ENCODE results near the gene RAB40A.

The RAB40A gene

DNA sequence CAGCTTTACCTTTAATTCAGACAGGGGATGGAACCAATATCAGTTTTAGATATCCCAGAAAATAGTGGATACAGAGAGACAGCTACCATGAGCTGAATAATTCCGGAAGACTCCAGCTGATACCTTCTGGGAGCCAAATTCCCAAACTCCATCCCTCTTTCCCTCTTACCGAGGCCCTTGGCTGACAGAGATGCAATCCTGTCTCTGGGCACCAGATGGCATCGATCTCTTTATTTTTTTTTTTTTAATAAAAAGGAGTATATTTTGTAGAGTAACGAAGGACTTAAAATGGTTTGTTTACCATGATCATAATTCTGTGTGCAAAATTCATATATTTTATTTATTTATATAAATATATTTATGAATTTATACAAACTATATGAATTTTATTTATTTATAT is 31.0 kb downstream of the RAB40A start:
- no peaks in the 10 kb centered on the region for H3K4me1 ChIP-seq (ENCODE audit: control insufficient read depth, low read length)
- no peak overlapping the region for H3K4me2 ChIP-seq (ENCODE audit: low read length)
- no peaks in the 10 kb centered on the region for H3K36me3 ChIP-seq (ENCODE audit: control insufficient read depth, low read length)
- H4K20me1 ChIP-seq (ENCODE audit: control insufficient read depth, insufficient read depth, low read depth, low read length): no peaks in the 10 kb centered on the region
- H3K4me3 ChIP-seq (ENCODE audit: low read length): no peak overlapping the region
- H3K9me2 ChIP-seq (replicated peaks; ENCODE audit: control insufficient read depth, low read length): no peaks in the 10 kb centered on the region
- no peak for TF ChIP-seq EZH2phosphoT487 (IDR thresholded peaks at IDR 0.05; ENCODE audit: borderline replicate concordance, low read length)
- TF ChIP-seq, protein P1, sequence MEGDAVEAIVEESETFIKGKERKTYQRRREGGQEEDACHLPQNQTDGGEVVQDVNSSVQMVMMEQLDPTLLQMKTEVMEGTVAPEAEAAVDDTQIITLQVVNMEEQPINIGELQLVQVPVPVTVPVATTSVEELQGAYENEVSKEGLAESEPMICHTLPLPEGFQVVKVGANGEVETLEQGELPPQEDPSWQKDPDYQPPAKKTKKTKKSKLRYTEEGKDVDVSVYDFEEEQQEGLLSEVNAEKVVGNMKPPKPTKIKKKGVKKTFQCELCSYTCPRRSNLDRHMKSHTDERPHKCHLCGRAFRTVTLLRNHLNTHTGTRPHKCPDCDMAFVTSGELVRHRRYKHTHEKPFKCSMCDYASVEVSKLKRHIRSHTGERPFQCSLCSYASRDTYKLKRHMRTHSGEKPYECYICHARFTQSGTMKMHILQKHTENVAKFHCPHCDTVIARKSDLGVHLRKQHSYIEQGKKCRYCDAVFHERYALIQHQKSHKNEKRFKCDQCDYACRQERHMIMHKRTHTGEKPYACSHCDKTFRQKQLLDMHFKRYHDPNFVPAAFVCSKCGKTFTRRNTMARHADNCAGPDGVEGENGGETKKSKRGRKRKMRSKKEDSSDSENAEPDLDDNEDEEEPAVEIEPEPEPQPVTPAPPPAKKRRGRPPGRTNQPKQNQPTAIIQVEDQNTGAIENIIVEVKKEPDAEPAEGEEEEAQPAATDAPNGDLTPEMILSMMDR (IDR thresholded peaks at IDR 0.05; ENCODE audit: low read depth, low read length, poor library complexity, severe bottlenecking): no peak
- no peaks in the 10 kb centered on the region for H3K27me3 ChIP-seq (ENCODE audit: control insufficient read depth, low read length)
- no peaks in the 10 kb centered on the region for H3K9me3 ChIP-seq (ENCODE audit: control insufficient read depth, insufficient read depth, low read length)
- no peaks in the 10 kb centered on the region for H3F3A ChIP-seq (ENCODE audit: control insufficient read depth, insufficient read depth)
- no peaks in the 10 kb centered on the region for H3K79me2 ChIP-seq (ENCODE audit: control insufficient read depth, low read length)
- H3K27ac ChIP-seq (ENCODE audit: low read depth, low read length): no peak overlapping the region

DNA sequence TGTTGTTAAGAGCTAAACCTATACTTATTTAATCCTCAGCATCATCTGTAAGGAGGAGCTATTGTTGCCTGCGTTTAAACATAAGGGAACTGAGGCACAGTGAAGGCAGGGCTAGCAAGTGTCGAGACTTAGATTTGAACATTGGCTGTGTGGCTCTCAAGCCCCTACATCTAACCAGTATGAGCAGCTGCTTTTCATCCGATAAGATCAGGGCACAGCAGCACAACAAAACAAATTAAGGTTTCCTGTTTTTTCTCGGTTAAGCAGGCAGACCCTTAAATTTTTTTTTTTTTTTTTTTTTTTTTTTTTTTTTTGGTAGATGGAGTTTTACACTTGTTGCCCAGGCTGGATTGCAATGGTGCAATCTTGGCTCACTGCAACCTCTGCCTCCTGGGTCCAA is 35.6 kb downstream of the RAB40A start:
- H3K4me2 ChIP-seq (ENCODE audit: low read length): no peak overlapping the region
- H3K27me3 ChIP-seq (ENCODE audit: control insufficient read depth, low read length): no peaks in the 10 kb centered on the region
- no peaks in the 10 kb centered on the region for H3K9me2 ChIP-seq (replicated peaks; ENCODE audit: control insufficient read depth, low read length)
- no peak overlapping the region for H3K27ac ChIP-seq (ENCODE audit: low read depth, low read length)
- no peak overlapping the region for H3K4me3 ChIP-seq (ENCODE audit: low read length)
- no peaks in the 10 kb centered on the region for H3K79me2 ChIP-seq (ENCODE audit: control insufficient read depth, low read length)
- no peaks in the 10 kb centered on the region for H3K4me1 ChIP-seq (ENCODE audit: control insufficient read depth, low read length)
- TF ChIP-seq, protein P1 (IDR thresholded peaks at IDR 0.05; ENCODE audit: low read depth, low read length, poor library complexity, severe bottlenecking): no peak
- no peak for TF ChIP-seq EZH2phosphoT487 (IDR thresholded peaks at IDR 0.05; ENCODE audit: borderline replicate concordance, low read length)
- no peaks in the 10 kb centered on the region for H3K36me3 ChIP-seq (ENCODE audit: control insufficient read depth, low read length)
- no peaks in the 10 kb centered on the region for H3F3A ChIP-seq (ENCODE audit: control insufficient read depth, insufficient read depth)
- H3K9me3 ChIP-seq (ENCODE audit: control insufficient read depth, insufficient read depth, low read length): no peaks in the 10 kb centered on the region
- no peaks in the 10 kb centered on the region for H4K20me1 ChIP-seq (ENCODE audit: control insufficient read depth, insufficient read depth, low read depth, low read length)

DNA sequence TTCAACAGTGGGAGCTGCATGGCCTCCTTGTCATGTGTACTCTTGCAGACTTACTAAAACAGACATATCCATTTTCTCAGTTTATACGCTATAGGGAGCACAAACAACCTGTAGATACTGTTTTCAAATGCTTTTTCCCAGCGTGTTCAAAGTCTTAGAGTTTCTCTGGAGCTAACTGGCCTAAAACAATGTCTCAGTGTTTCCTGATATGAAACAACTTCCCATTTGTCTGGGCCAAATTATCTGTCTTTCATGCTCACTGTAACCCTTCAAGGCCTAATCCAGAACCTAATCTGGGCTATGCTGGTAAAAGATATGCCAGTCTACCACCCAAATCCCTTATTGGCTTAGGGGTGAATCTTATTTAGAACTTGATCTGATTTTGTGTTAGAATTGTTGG is 38.8 kb downstream of the RAB40A start:
- Histone ChIP-seq H3K27me3 (ENCODE audit: control insufficient read depth, low read length) (no peaks in the 10 kb centered on the region), H4K20me1 (ENCODE audit: control insufficient read depth, insufficient read depth, low read depth, low read length) (no peaks in the 10 kb centered on the region), H3K4me1 (ENCODE audit: control insufficient read depth, low read length) (no peaks in the 10 kb centered on the region), H3K79me2 (ENCODE audit: control insufficient read depth, low read length) (no peaks in the 10 kb centered on the region), H3F3A (ENCODE audit: control insufficient read depth, insufficient read depth) (no peaks in the 10 kb centered on the region), H3K4me3 (ENCODE audit: low read length) (no peak overlapping the region), H3K4me2 (ENCODE audit: low read length) (no peak overlapping the region), H3K27ac (ENCODE audit: low read depth, low read length) (no peak overlapping the region), H3K36me3 (ENCODE audit: control insufficient read depth, low read length) (no peaks in the 10 kb centered on the region), H3K9me3 (ENCODE audit: control insufficient read depth, insufficient read depth, low read length) (no peaks in the 10 kb centered on the region), H3K9me2 (replicated peaks; ENCODE audit: control insufficient read depth, low read length) (no peaks in the 10 kb centered on the region)
- no peak for TF ChIP-seq EZH2phosphoT487 (IDR thresholded peaks at IDR 0.05; ENCODE audit: borderline replicate concordance, low read length)
- TF ChIP-seq, protein P1 (IDR thresholded peaks at IDR 0.05; ENCODE audit: low read depth, low read length, poor library complexity, severe bottlenecking): no peak

DNA sequence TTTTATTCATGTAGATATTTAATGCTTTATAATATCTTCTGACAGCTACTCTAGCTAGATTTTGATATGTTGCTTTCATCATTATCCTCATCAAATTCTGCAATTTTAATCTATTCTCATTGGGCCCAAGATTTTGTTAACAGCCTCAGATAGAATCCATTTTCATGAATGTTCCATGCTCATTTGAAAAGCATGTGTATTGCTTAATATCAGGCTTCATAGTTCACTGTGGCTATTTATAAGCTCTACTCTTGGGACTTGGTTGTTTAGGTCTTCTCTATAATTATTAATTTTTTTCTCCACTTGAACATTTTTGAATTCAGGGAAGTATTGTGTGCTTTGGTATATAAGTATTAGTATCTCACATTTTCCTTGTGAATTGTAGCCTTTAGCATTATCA is 41.8 kb downstream of the RAB40A start:
- TF ChIP-seq EZH2phosphoT487 (IDR thresholded peaks at IDR 0.05; ENCODE audit: borderline replicate concordance, low read length): no peak
- TF ChIP-seq, protein P1 (IDR thresholded peaks at IDR 0.05; ENCODE audit: low read depth, low read length, poor library complexity, severe bottlenecking): no peak
- Histone ChIP-seq H3K27me3 (ENCODE audit: control insufficient read depth, low read length) (no peaks in the 10 kb centered on the region), H3K4me3 (ENCODE audit: low read length) (no peak overlapping the region), H3F3A (ENCODE audit: control insufficient read depth, insufficient read depth) (no peaks in the 10 kb centered on the region), H3K9me2 (replicated peaks; ENCODE audit: control insufficient read depth, low read length) (no peaks in the 10 kb centered on the region), H3K79me2 (ENCODE audit: control insufficient read depth, low read length) (no peaks in the 10 kb centered on the region), H3K4me1 (ENCODE audit: control insufficient read depth, low read length) (no peaks in the 10 kb centered on the region), H4K20me1 (ENCODE audit: control insufficient read depth, insufficient read depth, low read depth, low read length) (no peaks in the 10 kb centered on the region), H3K4me2 (ENCODE audit: low read length) (no peak overlapping the region), H3K27ac (ENCODE audit: low read depth, low read length) (no peak overlapping the region), H3K36me3 (ENCODE audit: control insufficient read depth, low read length) (no peaks in the 10 kb centered on the region), H3K9me3 (ENCODE audit: control insufficient read depth, insufficient read depth, low read length) (no peaks in the 10 kb centered on the region)
